Large intestine (tissue), 3 donors: ENCODE measurements around the gene BCL6. TPM values are rescaled to one million over a fixed set of nuclear protein-coding genes. Genes with fewer than 3 reads are reported as not detected.

Experiments used
- DNase-seq, 2 donors: peaks; one replicate each; pipeline versions ENCODE4 v3.0.0 to v3.0.0-alpha.2; 2013
- H3K27ac ChIP-seq: one replicate; pipeline ENCODE4 v1.5.1; 2013; ENCODE audit warnings: low read length
- H3K27me3 ChIP-seq: 2 replicates; pipeline ENCODE4 v1.6.1; 2013; ENCODE audit warnings: low read length; ENCODE audit not compliant: control insufficient read depth, insufficient read depth
- H3K36me3 ChIP-seq: 2 replicates; pipeline ENCODE4 v1.6.1; 2013; ENCODE audit warnings: low read length; ENCODE audit not compliant: control insufficient read depth, insufficient read depth
- H3K4me1 ChIP-seq: one replicate; pipeline ENCODE4 v1.6.1; 2013; ENCODE audit warnings: low read length; ENCODE audit not compliant: control insufficient read depth, insufficient read depth
- H3K4me3 ChIP-seq: one replicate; pipeline ENCODE4 v1.5.1; 2013; ENCODE audit warnings: low read length
- H3K9me3 ChIP-seq: one replicate; pipeline ENCODE4 v1.6.1; 2013; ENCODE audit warnings: mild to moderate bottlenecking, low read depth, low read length, moderate library complexity; ENCODE audit not compliant: control insufficient read depth
- WGBS: methylation state at CpG from one replicate; pipeline ENCODE4 v1.1.5; 2013; ENCODE audit warnings: low lambda C conversion rate; ENCODE audit not compliant: insufficient coverage; 5-methylcytosine and 5-hydroxymethylcytosine counted together
- polyA plus RNA-seq: library from polyadenylated mRNA; unstranded; fragments of 120-200 nt; gene quantifications from one replicate; pipeline ENCODE4 v1.2.1, GENCODE V29; 2013

Gene BCL6
- polyA plus RNA-seq, 1 donor: 7.4 TPM

DNA sequence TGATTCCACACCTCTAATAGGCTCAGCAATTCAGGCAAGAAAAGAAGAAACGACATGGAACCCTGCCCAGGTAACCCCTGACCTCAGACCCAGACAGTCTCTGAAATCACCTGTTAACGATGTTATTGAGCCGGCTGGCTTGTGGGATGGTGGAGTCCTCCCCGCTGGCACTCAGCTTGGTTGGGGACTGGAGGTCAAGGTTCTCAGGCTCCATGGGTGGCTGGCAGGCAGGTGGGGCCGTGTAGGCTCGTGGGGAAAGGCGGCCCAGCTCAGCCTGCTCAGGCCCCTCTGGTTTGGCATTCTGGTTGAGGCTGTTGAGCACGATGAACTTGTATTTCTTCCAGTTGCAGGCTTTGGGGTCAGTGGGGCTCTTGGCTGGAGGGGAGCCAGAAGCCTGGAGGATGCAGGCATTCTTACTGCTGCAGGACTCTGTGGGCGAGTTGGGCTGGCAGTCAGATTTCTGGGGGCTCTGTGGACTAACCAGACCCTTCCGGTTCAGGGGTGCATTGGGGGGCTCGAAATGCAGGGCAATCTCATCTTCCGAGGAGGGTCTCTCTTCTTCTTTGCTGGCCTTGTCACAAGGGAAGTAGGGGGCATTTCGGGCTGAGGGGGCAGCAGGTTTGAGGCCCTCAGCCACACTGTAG is 16.2 kb downstream of the BCL6 start:
- Histone ChIP-seq H3K4me3 (no peak overlapping the region), H3K9me3 (no peaks in the 10 kb centered on the region), H3K27ac (no peak overlapping the region), H3K36me3 (peaks cover 37% of the 10 kb centered on the region), H3K4me1 (peaks cover 2% of the 10 kb centered on the region), H3K27me3 (no peaks in the 10 kb centered on the region)
- no CpG with 5 or more reads among the region's 13 CpGs for WGBS
- DNase-seq: no peak

GRCh38 chr3:187728248-187728647 is 17.0 kb downstream of the BCL6 start:
- H3K27ac ChIP-seq: no peak overlapping the region
- H3K4me3 ChIP-seq: no peak overlapping the region
- H3K9me3 ChIP-seq: no peaks in the 10 kb centered on the region
- DNase-seq: no peak
- no CpG with 5 or more reads among the region's 8 CpGs for WGBS
- peaks cover 37% of the 10 kb centered on the region for H3K36me3 ChIP-seq
- peaks cover 2% of the 10 kb centered on the region for H3K4me1 ChIP-seq
- no peaks in the 10 kb centered on the region for H3K27me3 ChIP-seq

DNA sequence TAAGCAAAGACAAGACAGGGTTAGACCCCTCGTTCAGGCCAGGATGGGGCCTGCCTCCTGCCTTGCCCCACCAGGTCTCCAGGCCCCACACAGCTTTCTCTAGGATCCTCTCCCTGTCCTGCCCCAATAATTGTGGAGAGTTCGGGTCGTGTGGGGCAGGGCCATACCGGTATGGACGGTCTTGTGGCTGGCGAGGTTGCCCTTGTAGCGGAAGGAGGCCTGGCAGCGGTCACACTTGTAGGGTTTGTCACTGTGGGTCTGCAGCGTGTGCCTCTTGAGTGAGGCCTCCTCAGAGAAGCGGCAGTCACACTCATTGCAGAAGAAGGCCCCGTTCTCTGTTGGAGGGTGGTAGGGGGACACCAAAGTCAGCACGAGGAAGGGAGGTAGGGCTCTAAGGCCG is 18.7 kb downstream of the BCL6 start:
- H3K4me1 ChIP-seq: peaks cover 2% of the 10 kb centered on the region
- peaks cover 41% of the 10 kb centered on the region for H3K36me3 ChIP-seq
- H3K9me3 ChIP-seq: no peaks in the 10 kb centered on the region
- DNase-seq: no peak
- WGBS: no CpG with 5 or more reads among the region's 13 CpGs
- H3K27me3 ChIP-seq: no peaks in the 10 kb centered on the region
- H3K4me3 ChIP-seq: no peak overlapping the region
- H3K27ac ChIP-seq: no peak overlapping the region

- peaks cover 2% of the 10 kb centered on the region for H3K4me1 ChIP-seq
- peaks cover 41% of the 10 kb centered on the region for H3K36me3 ChIP-seq
- no peaks in the 10 kb centered on the region for H3K9me3 ChIP-seq
- H3K27me3 ChIP-seq: no peaks in the 10 kb centered on the region
- no peak overlapping the region for H3K4me3 ChIP-seq
- DNase-seq: no peak
- H3K27ac ChIP-seq: no peak overlapping the region
- 86% methylated on average over 1 of the region's 7 CpGs for WGBS
These were observed 19.5 kb downstream of the BCL6 start for GRCh38 chr3:187725653-187726370.

- 100% methylated on average over 4 of the region's 22 CpGs for WGBS
- Histone ChIP-seq H3K36me3 (peaks cover 41% of the 10 kb centered on the region), H3K9me3 (no peaks in the 10 kb centered on the region), H3K27me3 (no peaks in the 10 kb centered on the region), H3K27ac (no peak overlapping the region), H3K4me3 (no peak overlapping the region), H3K4me1 (peaks cover 2% of the 10 kb centered on the region)
- DNase-seq: no peak
These were observed 20.0 kb downstream of the BCL6 start for GRCh38 chr3:187725224-187725623.

DNA sequence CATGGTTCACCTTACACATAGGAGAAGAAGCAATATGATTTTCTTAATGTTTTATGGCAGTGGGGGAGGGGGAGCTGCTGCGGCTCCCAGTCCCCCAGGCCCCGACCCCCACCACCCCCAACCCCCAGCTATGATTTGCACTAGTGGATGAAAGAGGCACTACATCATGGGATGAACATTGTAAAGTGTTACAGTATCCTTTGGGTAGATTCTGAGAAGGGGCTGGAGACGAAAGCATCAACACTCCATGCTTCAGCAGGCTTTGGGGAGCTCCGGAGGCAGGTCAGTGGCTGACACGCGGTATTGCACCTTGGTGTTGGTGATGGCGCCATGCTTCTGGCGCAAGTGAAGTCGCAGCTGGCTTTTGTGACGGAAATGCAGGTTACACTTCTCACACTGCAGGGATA is 23.1 kb downstream of the BCL6 start:
- H3K27ac ChIP-seq: no peak overlapping the region
- WGBS: no CpG with 5 or more reads among the region's 10 CpGs
- no peak overlapping the region for H3K4me3 ChIP-seq
- H3K9me3 ChIP-seq: no peaks in the 10 kb centered on the region
- H3K4me1 ChIP-seq: peaks cover 5% of the 10 kb centered on the region
- H3K27me3 ChIP-seq: no peaks in the 10 kb centered on the region
- no peak for DNase-seq
- H3K36me3 ChIP-seq: peaks cover 23% of the 10 kb centered on the region

DNA sequence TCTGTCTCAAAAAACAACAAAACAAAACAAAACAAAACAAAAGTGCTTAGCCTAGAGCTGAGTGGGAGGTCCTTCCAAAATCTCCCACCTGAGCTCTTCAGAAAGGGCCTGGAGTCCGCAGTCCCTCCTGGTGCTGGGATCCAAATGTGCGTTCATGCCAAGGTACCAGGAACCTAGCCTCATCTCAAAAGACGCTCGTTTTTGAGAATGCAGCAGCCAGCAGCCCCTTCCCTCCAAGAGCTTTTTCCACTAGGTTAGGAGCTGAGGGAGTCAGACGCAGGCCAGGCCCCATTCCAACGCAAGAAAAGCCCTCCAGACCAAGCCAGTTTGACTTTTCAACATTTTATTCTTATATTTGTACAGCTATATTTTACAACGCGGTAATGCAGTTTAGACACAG is 24.2 kb downstream of the BCL6 start:
- Histone ChIP-seq H3K36me3 (peaks cover 15% of the 10 kb centered on the region), H3K4me3 (no peak overlapping the region), H3K27me3 (no peaks in the 10 kb centered on the region), H3K27ac (no peak overlapping the region), H3K9me3 (no peaks in the 10 kb centered on the region), H3K4me1 (peaks cover 5% of the 10 kb centered on the region)
- WGBS: 93% methylated on average over 3 of the region's 8 CpGs
- DNase-seq: no peak

DNA sequence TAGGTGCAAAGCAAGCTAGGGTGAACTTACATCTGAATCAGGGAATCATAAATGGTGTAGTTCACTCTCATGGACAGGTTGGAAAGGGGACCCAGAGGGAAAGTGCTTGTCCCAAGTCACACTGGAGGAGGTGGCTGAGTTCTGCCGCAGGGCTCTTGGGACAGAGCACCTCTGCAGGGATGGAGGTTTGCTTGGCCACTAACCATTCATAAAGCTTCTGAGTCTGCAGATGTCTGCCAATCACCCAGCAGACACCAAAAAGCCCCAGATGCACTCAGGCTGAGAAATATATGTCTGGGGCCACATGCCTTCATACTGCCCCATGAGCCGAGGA is 25.0 kb downstream of the BCL6 start:
- WGBS: no CpG with 5 or more reads among the region's 2 CpGs
- Histone ChIP-seq H3K27ac (no peak overlapping the region), H3K4me1 (peaks cover 5% of the 10 kb centered on the region), H3K27me3 (no peaks in the 10 kb centered on the region), H3K9me3 (no peaks in the 10 kb centered on the region), H3K36me3 (peaks cover 9% of the 10 kb centered on the region), H3K4me3 (no peak overlapping the region)
- no peak for DNase-seq

GRCh38 chr3:187719628-187720336 is 25.5 kb downstream of the BCL6 start:
- no peaks in the 10 kb centered on the region for H3K9me3 ChIP-seq
- H3K27me3 ChIP-seq: no peaks in the 10 kb centered on the region
- DNase-seq: peak in 1 of 2 donors; percentile 13
- H3K36me3 ChIP-seq: peaks cover 8% of the 10 kb centered on the region
- H3K27ac ChIP-seq: no peak overlapping the region
- WGBS: no CpG with 5 or more reads among the region's 6 CpGs
- peaks cover 5% of the 10 kb centered on the region for H3K4me1 ChIP-seq
- no peak overlapping the region for H3K4me3 ChIP-seq

DNA sequence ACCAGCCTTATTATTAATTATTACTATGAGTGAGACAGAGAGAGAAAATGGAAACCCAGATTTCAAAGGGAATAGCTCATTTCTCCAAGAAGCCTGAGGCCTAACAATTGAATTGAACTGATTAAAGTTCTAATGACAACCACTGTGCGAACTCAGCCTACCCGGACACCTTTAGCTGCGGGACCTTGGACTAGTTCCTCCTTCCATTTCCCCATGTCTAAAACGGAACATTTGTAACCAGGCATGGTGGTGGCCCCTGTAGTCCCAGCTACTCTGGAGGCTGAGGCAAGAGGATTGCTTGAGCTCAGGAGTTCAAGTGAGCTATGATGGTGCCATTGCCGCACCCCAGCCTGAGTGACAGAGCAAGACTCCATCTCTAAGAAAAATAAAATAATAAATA is 26.5 kb downstream of the BCL6 start:
- Histone ChIP-seq H3K4me1 (peaks cover 5% of the 10 kb centered on the region), H3K4me3 (no peak overlapping the region), H3K27me3 (no peaks in the 10 kb centered on the region), H3K36me3 (peaks cover 4% of the 10 kb centered on the region), H3K9me3 (no peaks in the 10 kb centered on the region), H3K27ac (no peak overlapping the region)
- no peak for DNase-seq
- WGBS: 93% methylated on average over 3 of the region's 5 CpGs
